Thoracic aorta (tissue), 2 donors: ENCODE results near the gene SMAD6. TPM values are rescaled to one million over a fixed set of nuclear protein-coding genes. Genes with fewer than 3 reads are reported as not detected.
A peak's percentile ranks its signal among the peaks of the same experiment; 100 is the strongest.

Experiments used
- ATAC-seq: fragments of 150-250 bp; one replicate; pipeline ENCODE4 v1.8.0; 2017; ENCODE audit warnings: low read depth; ENCODE audit not compliant: insufficient number of reproducible peaks, low FRiP score
- DNase-seq: peaks from one replicate; pipeline ENCODE4 v3.0.0-alpha.2; 2020; ENCODE audit warnings: low spot score
- H3K27ac ChIP-seq, 2 donors: fragments of 200-600 bp; sonication (generic); 1 replicate in 1 of 2; 2 replicates in 1 of 2; pipeline ENCODE4 v1.5.1; 2016; ENCODE audit warnings: mild to moderate bottlenecking in 2 of 2, moderate library complexity in 2 of 2
- H3K27me3 ChIP-seq: fragments of 200-600 bp; sonication (generic); replicated peaks from 2 replicates; pipeline ENCODE4 v1.6.0; 2016; ENCODE audit warnings: mild to moderate bottlenecking; ENCODE audit not compliant: insufficient read depth
- H3K36me3 ChIP-seq: fragments of 200-600 bp; sonication (generic); one replicate; pipeline ENCODE4 v1.5.1; 2016
- H3K4me1 ChIP-seq, 2 donors: fragments of 200-600 bp; sonication (generic); 1 replicate in 1 of 2; 2 replicates in 1 of 2; pipeline versions ENCODE4 v1.5.1 to v1.6.0; 2016; ENCODE audit warnings: low read depth in 2 of 2, mild to moderate bottlenecking in 1 of 2; ENCODE audit not compliant: control insufficient read depth in 1 of 2
- H3K4me3 ChIP-seq: fragments of 200-600 bp; sonication (generic); 2 replicates; pipeline ENCODE4 v1.5.1; 2016; ENCODE audit warnings: mild to moderate bottlenecking
- H3K9me3 ChIP-seq: fragments of 200-600 bp; sonication (generic); 2 replicates; pipeline ENCODE4 v1.5.1; 2016
- total RNA-seq, 2 donors: library from RNA; depleted of rRNA; stranded (reverse); fragments of >200 nt; gene quantifications; one replicate each; pipeline versions ENCODE4 v1.1.0 to v1.2.3, GENCODE V29; 2016
- TF ChIP-seq, protein P1 (sequence below): fragments of 200-600 bp; sonication (generic); IDR thresholded peaks from one replicate; pipeline ENCODE4 v1.5.1; 2019; ENCODE audit warnings: antibody characterized with exemption

Gene SMAD6
- total RNA-seq, 2 donors from 2014 or later, result 73.3 to 113 TPM

DNA sequence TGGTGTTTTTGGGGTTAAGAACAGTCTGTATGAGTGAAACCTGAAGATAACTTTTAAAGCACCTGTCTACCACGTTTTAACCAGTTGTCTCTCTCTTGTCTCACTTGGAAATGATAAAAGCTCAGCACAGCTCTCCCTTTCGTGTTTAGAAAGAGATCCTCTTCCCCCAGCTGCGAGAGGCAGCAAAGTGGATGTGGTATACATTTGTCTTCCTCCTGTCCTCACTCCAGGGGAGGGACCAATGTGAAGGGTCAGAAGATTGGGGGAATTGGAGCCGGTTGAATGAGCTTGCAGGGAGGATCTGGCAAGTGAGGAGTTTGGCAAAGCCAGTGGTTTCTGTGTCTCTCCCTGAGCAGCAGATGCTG is 14.6 kb downstream of the SMAD6 start:
- H3K36me3 ChIP-seq, result peaks cover 4% of the 10 kb centered on the region
- DNase-seq (no peak), ATAC-seq (no peak)
- peaks cover 46 to 83% of the 10 kb centered on the region in 2 donors for H3K4me1 ChIP-seq
- TF ChIP-seq, protein P1, sequence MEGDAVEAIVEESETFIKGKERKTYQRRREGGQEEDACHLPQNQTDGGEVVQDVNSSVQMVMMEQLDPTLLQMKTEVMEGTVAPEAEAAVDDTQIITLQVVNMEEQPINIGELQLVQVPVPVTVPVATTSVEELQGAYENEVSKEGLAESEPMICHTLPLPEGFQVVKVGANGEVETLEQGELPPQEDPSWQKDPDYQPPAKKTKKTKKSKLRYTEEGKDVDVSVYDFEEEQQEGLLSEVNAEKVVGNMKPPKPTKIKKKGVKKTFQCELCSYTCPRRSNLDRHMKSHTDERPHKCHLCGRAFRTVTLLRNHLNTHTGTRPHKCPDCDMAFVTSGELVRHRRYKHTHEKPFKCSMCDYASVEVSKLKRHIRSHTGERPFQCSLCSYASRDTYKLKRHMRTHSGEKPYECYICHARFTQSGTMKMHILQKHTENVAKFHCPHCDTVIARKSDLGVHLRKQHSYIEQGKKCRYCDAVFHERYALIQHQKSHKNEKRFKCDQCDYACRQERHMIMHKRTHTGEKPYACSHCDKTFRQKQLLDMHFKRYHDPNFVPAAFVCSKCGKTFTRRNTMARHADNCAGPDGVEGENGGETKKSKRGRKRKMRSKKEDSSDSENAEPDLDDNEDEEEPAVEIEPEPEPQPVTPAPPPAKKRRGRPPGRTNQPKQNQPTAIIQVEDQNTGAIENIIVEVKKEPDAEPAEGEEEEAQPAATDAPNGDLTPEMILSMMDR, result no peak
- H3K9me3 ChIP-seq, result no peaks in the 10 kb centered on the region
- H3K27me3 ChIP-seq, result no peaks in the 10 kb centered on the region
- peak overlapping the region; percentile 14 to 66 for H3K27ac ChIP-seq
- no peak overlapping the region for H3K4me3 ChIP-seq

DNA sequence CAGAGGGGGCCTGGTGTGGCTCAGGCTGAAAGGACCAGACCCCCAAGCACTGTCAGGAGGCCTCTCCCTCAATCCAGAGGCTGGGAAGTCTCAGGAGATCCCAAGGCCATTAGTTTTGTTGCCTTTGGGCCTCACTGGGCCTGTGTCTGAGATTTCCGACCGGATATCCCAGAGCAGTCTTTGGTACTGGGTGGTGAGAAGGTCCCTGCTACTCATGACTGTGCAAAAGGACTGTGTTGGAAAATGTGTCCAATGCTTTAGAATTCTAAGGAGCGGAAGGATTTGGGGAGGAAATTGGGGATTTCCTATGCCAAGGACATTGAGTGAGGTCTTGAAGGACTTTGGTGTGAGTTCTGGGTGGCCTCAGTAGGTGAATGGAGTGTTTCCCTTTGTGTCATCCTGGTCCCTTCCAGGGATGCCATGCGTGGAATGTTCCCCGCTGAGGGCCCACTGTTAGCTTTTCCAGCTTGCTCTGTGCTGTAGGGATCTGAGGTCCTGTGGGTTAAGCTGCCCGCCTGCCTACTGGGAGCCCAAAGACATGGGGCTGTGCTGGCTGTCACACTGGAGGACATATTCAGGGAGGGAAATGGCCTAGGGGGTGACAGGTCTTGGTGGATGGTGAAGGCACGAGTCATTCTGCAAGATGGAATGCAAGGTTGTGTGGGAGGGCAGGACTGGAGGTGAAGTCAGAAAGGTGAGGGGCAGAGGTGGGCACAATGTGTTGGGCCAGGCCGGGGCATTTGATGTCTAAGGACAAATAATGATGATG is 16.4 kb downstream of the SMAD6 start:
- H3K4me3 ChIP-seq, result no peak overlapping the region
- no peaks in the 10 kb centered on the region for H3K9me3 ChIP-seq
- peaks cover 52 to 91% of the 10 kb centered on the region in 2 donors for H3K4me1 ChIP-seq
- peak overlapping the region; percentile 86 to 90 for H3K27ac ChIP-seq
- TF ChIP-seq, protein P1, result no peak
- H3K27me3 ChIP-seq, result no peaks in the 10 kb centered on the region
- DNase-seq (no peak), ATAC-seq (no peak)
- H3K36me3 ChIP-seq, result peaks cover 4% of the 10 kb centered on the region

DNA sequence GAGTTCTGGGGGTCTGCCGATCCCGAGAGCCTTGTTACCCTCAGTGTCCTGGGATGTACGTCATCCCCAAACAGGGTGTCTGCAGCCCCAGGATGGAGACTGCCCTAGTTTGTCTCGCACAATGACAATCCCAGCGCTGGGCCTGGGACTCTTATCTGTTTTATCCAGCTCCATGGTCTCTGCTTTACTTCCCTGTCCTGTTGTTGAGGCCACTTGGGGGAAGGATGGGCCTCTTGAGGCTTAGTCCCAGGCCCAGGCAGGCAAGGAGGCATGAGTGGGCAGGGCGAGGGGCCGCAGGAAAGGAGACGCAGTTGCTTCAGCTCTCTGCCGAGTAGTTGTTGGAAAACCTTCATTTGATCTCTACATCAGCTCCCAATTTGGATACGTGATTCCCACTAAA is 17.4 kb downstream of the SMAD6 start:
- DNase-seq, result no peak
- no peak for ATAC-seq
- peaks cover 4% of the 10 kb centered on the region for H3K36me3 ChIP-seq
- no peaks in the 10 kb centered on the region for H3K9me3 ChIP-seq
- no peaks in the 10 kb centered on the region for H3K27me3 ChIP-seq
- no peak overlapping the region for H3K4me3 ChIP-seq
- H3K4me1 ChIP-seq, result peaks cover 51 to 91% of the 10 kb centered on the region in 2 donors
- TF ChIP-seq, protein P1, result no peak
- H3K27ac ChIP-seq, result peak overlapping the region; percentile 86 to 90

DNA sequence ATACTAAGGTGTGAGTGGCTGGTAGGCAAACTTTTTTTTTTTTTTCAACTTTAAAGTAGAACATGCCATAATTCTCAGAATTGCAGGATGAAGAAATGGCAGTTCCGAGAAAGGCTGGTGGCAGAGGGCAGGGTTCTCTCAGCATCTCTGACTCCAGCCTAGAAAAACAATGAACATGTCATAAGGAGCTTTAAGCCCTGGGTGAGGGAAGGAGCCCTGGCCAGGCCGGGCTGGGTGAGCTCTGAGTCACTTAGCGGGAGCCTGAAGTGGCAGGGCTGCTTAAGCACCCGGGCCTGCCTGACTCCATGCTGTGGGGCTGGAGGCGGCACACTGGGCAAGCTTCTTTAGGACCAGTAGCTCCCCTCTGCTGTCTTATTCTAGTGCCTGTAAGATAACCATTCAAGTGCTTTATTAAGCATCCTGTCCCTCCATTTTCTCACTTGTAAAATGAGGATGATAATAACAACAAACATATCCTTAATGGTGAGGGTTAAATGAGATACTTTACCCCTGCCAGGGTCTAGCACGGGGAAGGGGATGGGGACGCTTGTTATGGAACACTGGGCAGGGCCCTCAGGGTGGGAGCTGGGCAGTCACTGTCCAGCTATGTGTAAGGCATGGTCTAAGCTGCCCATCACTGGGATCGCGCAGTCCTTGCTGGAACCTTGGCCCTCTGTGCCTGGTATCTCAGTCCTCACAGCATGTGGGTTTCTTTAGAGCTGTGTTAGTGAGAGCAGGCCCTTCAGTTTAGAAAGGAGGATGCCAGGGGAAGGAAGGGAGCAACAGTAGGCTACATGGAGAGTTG is 18.4 kb downstream of the SMAD6 start:
- H3K4me3 ChIP-seq, result no peak overlapping the region
- H3K27me3 ChIP-seq, result no peaks in the 10 kb centered on the region
- H3K9me3 ChIP-seq, result no peaks in the 10 kb centered on the region
- DNase-seq, result peak; percentile 64
- peaks cover 53 to 91% of the 10 kb centered on the region in 2 donors for H3K4me1 ChIP-seq
- TF ChIP-seq, protein P1, result no peak
- peaks cover 4% of the 10 kb centered on the region for H3K36me3 ChIP-seq
- H3K27ac ChIP-seq, result peak overlapping the region; percentile 86 to 90
- peak; percentile 91 for ATAC-seq

DNA sequence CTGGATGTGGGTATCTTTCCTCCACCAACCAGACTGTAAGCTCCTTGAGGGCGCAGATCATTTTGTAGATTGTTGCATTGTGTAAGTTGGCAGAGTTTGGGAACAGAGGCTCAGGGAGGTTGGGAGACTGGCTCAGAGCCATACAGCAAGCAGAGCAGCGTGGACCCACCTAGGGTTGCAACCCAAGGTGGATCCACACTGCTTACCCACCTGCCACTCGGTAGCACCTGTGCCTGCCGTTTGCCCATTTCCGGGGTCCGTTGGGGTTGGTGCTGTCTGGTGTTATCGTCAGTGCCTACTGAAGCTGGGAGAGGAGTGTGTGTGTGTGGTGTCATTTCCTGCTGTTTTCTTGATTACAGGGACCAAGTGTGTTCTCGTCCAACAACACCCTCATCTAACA is 19.0 kb downstream of the SMAD6 start:
- Histone ChIP-seq H3K4me3 (no peak overlapping the region), H3K4me1 (peaks cover 48 to 91% of the 10 kb centered on the region in 2 donors), H3K9me3 (no peaks in the 10 kb centered on the region), H3K36me3 (peaks cover 4% of the 10 kb centered on the region), H3K27ac (peak overlapping the region; percentile 75 to 90), H3K27me3 (no peaks in the 10 kb centered on the region)
- no peak for DNase-seq
- no peak for ATAC-seq
- TF ChIP-seq, protein P1, result no peak
